Measurements from ENCODE around the gene EPSTI1.

EPSTI1 gene

GRCh38 chr13:42847891-42848663 lies 144.0 kb downstream of the EPSTI1 start:
- peak; percentile 77 for DNase-seq (ENCODE audit: low spot score)

- no peak for DNase-seq (ENCODE audit: low spot score)
Measured at GRCh38 chr13:42836930-42837690, 154.9 kb downstream of the EPSTI1 start.

All from COLO829 (cell line).